Measurements from ENCODE around the gene NEDD4L.

The NEDD4L gene

GRCh38 chr18:58298251-58299134 lies 254.5 kb downstream of the NEDD4L start:
- TF ChIP-seq, protein P1, sequence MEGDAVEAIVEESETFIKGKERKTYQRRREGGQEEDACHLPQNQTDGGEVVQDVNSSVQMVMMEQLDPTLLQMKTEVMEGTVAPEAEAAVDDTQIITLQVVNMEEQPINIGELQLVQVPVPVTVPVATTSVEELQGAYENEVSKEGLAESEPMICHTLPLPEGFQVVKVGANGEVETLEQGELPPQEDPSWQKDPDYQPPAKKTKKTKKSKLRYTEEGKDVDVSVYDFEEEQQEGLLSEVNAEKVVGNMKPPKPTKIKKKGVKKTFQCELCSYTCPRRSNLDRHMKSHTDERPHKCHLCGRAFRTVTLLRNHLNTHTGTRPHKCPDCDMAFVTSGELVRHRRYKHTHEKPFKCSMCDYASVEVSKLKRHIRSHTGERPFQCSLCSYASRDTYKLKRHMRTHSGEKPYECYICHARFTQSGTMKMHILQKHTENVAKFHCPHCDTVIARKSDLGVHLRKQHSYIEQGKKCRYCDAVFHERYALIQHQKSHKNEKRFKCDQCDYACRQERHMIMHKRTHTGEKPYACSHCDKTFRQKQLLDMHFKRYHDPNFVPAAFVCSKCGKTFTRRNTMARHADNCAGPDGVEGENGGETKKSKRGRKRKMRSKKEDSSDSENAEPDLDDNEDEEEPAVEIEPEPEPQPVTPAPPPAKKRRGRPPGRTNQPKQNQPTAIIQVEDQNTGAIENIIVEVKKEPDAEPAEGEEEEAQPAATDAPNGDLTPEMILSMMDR (IDR thresholded peaks at IDR 0.05; ENCODE audit: control insufficient read depth, insufficient read depth, low read depth, low read length, missing control alignments): no peak
- no peak overlapping the region for H3K4me3 ChIP-seq (ENCODE audit: control insufficient read depth, low read depth, low read length)
- no peak for DNase-seq (ENCODE audit: low read depth)

DNA sequence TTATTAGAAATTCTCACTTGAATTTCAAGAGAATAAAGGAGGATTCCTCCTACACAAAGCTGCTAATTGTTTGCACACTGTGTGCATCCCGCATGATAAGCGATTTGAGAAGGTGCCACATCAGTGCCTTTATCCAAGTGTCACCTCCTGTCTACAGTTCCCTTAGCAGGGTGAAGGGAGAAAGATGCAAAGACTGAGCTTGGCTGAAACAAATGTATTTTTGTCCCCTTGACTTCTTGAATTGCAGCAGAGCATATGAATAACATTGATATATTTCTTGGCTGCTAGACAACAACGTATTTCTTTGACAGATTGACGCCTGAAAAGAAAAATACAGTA lies 255.1 kb downstream of the NEDD4L start:
- H3K4me3 ChIP-seq (ENCODE audit: control insufficient read depth, low read depth, low read length): no peak overlapping the region
- DNase-seq (ENCODE audit: low read depth): no peak
- TF ChIP-seq, protein P1 (IDR thresholded peaks at IDR 0.05; ENCODE audit: control insufficient read depth, insufficient read depth, low read depth, low read length, missing control alignments): no peak

GRCh38 chr18:58299936-58300335 lies 255.9 kb downstream of the NEDD4L start:
- H3K4me3 ChIP-seq (ENCODE audit: control insufficient read depth, low read depth, low read length): no peak overlapping the region
- no peak for DNase-seq (ENCODE audit: low read depth)
- TF ChIP-seq, protein P1 (IDR thresholded peaks at IDR 0.05; ENCODE audit: control insufficient read depth, insufficient read depth, low read depth, low read length, missing control alignments): no peak

- no peak overlapping the region for H3K4me3 ChIP-seq (ENCODE audit: control insufficient read depth, low read depth, low read length)
- TF ChIP-seq, protein P1 (IDR thresholded peaks at IDR 0.05; ENCODE audit: control insufficient read depth, insufficient read depth, low read depth, low read length, missing control alignments): no peak
- no peak for DNase-seq (ENCODE audit: low read depth)
Measured at GRCh38 chr18:58300867-58301266, 256.8 kb downstream of the NEDD4L start.

DNA sequence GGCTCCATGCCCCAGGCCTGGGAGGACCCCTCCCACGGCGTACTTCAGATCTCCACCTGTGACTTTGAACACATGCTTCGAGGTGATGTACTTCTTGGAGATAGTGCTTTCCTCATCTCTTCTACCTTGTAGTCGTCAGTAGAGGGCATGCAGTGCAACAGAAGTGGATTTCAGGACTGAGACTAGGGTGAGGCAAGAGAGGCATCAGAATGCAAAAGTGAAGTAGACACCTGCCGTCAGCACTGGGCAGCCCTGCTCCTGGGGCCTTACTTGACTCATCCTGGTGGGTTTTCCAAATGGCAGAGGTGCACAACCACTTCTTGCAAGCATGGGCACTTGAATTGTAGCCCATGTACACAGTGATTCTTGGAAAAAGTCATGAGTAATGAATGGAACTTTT lies 258.8 kb downstream of the NEDD4L start:
- TF ChIP-seq, protein P1 (IDR thresholded peaks at IDR 0.05; ENCODE audit: control insufficient read depth, insufficient read depth, low read depth, low read length, missing control alignments): no peak
- no peak for DNase-seq (ENCODE audit: low read depth)

DNA sequence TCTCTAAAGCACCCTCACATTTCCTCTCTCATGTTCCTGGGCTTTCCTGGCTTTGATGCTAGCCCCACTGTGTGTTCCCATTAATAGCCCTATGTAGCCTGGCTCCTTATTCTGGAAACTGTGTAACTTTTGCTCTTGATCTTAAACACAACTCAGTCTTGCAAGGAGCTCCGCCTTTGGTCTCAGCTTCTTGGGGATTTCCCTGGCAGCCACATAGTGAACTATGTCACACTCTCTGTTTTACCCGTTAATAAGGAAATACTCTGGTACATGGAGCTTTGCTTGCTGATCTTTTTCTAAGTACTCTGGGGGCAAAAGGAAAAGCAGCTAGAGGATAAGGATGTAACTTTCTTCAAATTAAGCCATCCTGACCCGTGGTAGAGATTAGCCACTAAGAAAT lies 259.3 kb downstream of the NEDD4L start:
- H3K4me3 ChIP-seq (ENCODE audit: control insufficient read depth, low read depth, low read length): no peak overlapping the region
- TF ChIP-seq, protein P1 (IDR thresholded peaks at IDR 0.05; ENCODE audit: control insufficient read depth, insufficient read depth, low read depth, low read length, missing control alignments): no peak
- no peak for DNase-seq (ENCODE audit: low read depth)

More for the DNA sequence above, 258.8 kb downstream of the NEDD4L start:
- no peak overlapping the region for H3K4me3 ChIP-seq (ENCODE audit: control insufficient read depth, low read depth, low read length)

Measured in AG09309 (cell line).